Dedifferentiated amniotic fluid mesenchymal stem cell (primary cell): Measurements from ENCODE around the gene DDI1.

ENCODE experiments used
- DNase-seq: peaks from one replicate; pipeline ENCODE4 v3.0.0-alpha.2; 2016; ENCODE audit errors: extremely low spot score

DDI1 gene

DNA sequence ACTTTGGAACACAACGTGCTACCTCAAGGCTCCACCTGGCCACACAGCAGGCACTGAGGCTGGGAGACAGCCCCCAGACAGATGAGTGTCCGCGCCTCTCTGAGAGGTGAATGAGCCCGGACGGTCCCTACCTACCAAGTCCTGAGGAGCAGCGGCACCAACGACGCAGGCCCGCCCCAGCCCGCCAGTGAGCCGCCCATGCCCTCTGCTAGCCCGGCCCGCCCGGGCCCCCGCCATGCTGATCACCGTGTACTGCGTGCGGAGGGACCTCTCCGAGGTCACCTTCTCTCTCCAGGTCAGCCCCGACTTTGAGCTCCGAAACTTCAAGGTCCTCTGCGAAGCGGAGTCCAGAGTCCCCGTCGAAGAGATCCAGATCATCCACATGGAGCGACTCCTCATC lies at the start of gene DDI1:
DDI1 (plus strand) TSS at position 53 of the 400 bp plus-strand sequence; CDS start at position 236, 183 bp downstream.
- no peak for DNase-seq

DNA sequence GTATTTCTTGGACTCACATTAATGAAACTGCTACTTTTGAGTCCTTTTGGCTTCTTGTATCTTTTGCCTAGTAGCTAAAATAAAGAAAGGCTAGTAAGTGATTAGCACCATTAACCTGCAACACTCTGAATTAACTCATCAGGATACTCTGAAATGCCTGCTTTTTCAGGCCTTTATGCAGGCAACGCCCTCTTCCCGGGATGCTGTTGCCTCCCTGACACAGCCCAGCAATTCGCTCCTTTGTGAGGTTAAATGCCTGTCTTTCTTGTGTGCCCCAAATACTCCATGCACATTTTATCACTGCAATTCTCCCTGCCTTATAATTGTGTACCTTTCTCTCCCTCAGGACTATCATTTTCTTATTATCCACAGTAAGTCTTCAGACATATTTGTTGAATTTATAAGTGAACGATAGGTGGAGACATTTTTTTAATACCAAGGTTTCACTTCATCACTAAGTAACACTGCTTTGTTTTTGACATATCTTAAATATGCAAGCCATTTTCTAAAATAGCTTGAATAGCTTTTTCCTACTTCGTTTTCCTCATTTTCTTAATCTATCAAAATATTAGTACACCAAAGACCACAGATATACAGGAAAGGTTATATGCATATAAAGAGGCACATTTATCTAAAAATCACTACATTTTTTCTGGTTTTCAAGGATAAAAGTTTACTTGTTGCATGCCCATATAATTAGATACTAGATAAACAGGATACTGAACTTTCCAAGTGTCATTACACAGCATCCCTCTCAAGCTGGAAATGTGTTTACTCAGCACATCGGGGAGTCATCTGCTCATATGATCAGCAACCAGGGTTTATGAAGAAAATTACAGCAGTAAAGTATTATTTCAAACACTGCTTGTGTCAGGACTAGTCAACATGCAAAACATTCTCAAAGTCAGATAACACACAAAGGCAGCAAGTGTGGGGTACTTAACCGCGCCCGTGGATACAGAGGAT lies 48.5 kb upstream of the DDI1 start:
- no peak for DNase-seq

DNA sequence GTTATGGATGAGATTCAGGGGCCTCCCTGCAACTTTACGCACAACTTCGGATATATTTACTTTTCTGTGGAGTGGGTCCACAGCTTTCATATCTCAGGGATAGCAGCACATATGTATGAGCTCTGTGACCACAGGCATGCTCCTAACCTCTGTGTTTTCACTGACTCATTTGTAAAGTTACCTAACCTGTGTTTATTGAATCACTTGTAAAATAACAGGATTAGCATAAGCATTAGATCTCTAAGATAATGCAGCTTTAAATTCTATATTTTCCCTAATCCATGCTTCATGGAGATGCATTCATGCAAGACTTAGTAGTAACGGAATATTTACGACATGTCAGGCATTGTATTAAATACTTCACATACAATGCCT lies 47.9 kb upstream of the DDI1 start:
- DNase-seq, result no peak

DNA sequence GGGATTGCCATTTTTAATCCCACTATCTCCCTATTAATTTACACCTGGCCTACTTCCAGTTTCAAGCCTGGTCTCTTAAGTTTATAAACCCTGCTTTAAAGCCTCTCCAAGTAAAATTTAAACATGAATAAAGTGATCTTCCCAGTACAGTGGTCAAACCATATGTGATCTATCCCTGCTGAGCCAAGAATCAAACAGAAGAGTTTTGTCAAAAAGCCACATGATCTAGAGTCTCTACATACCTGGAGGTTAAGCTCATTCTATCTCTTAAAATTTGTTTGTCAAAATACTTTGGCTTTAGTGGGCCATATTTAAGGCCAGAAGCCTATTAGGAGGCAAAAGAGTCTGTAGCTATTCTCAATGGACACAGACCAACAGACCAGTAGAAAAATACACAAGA lies 42.9 kb upstream of the DDI1 start:
- DNase-seq, result no peak

DNA sequence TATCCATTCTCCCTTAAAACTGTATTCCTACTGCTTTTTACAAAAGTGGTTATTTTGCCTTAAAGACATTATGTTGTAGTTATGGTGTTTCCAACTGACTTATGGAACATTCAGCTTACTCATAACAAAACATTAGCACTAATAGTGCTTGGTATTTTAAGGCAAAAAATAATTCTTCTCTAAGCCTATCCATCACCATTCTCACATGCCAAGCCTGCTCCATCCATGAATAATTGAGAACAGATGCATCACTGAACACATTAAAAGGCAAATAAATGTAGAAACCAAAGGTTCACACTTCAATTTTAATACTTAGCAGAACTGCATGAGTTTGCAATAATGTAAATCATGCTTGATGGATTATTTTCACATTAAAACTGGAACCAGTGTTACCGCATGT lies 42.3 kb upstream of the DDI1 start:
- DNase-seq, result no peak

DNA sequence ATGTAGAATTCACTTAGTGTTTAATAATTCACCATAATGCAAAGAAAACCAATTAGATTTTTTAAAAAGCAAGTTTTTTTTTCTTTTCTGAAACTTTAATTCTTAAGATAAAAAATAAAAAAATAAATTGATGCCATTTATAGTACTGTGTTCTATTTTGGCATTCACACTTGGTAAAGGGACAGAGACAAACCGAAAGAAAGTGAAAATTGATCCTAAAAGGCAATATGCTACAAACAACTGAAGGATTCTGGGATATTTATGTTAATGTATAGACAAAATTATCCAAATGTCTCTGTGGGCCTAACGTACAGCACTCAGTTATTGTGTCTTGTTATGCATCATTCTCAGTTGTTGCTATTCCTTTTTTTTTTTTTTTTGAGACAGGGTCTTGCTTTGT lies 41.9 kb upstream of the DDI1 start:
- DNase-seq, result no peak

DNA sequence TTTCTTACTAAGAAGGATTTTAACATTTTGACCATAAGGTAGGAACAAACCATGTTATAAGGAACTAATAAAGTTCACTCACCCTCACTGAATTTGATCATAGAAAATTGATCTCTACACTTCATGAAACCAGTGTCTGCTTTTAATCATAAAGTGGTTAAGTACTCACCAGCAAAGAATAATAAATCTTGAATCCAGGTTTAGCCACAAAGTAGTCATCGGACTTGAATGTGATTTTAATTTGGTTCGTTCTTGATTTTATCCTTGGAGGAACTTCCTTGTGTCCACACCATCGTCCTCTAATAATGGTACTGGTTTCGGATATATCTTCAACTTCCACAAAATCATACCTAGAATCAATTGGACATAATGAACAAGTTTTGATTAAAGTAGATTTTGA lies 40.5 kb upstream of the DDI1 start:
- no peak for DNase-seq

DNA sequence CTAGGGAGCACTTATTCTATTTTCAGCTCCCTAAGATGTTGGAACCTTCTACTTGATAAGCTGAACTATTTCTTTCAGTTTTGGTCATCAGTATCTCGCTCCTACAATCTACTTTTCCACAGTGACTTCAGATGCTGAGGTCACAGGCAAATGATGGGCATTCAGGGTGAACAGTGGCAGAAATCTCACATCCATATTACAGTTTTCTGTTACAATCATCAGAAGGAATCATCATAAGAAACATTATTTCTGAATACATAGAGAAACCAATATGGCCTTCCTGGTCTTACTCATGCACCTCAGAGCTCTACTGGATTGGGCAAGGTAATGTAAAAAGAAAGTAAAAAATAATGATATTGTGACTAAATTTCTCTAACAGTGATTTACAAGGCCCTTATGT lies 39.4 kb upstream of the DDI1 start:
- DNase-seq, result no peak

DNA sequence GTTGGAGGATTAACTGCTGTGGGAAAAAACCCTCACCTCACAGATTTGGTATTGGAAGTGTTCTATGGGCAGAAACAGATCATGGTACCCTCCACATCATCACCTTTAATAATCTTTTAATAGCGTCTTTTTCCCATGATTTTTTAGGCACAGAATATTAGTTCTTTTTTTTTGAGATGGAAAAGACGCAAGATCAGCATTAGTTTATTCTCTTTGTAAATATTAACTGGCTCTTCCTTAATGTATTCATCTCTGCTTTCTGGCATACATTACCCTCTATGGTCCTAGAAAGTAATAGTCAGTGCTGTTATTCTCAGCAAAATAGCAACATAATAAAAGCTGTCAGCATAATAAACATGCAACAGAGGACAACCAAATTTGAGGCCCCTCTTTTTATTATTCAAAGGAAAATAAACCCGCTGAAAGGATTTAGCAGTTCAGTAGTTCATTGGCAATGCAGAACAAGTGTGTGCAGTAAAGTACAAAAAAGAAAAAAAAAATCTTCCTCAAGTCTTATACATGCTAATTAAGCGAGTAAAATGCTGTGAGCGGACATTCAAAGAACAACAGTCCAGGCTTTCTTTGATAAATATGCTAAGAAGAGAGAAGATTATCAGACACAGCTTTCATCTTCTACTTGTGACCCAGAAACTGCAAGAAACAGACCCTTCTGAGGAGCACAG lies 37.5 kb upstream of the DDI1 start:
- DNase-seq, result no peak

DNA sequence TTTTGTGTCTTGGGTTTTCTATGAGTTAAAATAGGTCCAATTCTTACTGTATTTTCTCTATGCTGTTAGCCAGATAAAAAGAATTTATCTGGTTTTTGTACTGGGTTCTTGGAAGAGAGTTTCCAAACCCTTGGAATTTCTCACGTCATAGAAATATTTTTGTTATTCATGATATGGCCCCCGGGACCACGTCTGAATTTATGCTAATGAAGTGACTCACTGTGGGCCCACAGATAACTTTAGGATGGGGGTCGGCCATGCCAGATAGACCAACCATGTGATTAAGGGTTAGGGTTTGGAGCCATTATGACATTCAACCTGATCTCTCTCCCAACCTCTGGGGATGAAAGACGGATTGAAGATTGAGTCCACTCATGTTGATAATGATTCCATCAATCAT lies 35.6 kb upstream of the DDI1 start:
- no peak for DNase-seq

DNA sequence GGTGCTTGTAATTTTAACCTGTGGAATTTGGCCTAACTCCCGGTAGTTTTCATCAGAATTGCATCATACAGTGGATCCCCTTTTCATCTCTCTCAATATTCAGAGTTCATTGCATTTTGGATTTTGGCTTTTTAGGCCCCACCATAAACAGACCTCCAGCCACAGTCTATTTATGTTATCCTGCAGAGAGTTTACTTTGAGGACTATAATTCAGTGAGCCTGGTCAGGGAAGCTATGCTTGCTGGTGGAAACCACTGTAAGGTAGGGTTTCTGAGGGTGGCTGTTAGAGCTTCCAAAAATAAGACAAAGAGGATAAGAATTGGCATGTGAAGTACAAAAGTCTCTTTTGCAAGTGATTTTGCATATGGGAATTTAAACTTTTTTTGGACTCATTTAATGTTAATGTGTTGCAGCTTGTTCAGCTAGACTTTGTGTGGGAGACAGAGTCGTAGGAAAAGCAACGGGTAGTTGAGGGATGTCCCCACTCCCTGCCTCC lies 34.8 kb upstream of the DDI1 start:
- DNase-seq, result no peak

DNA sequence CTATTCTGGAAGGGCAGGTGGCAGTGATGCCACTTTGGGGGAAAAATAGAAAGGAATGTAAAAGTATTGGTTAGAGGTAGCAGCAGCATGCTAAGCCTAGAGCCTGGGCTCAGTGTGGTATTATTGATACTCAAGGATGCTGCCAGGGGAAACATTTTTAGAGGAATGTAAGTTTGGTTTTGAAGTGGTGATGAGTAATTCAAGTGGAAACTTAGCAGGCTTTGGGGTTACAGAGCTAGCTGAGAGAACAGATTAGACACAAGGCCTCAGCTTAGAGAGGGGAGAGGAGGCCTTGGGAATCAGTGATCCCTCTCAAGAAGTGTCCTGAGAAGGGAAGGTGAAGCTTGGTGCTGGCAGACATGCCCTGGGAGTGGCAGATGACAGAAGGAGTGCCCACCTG lies 32.9 kb upstream of the DDI1 start:
- DNase-seq, result no peak

DNA sequence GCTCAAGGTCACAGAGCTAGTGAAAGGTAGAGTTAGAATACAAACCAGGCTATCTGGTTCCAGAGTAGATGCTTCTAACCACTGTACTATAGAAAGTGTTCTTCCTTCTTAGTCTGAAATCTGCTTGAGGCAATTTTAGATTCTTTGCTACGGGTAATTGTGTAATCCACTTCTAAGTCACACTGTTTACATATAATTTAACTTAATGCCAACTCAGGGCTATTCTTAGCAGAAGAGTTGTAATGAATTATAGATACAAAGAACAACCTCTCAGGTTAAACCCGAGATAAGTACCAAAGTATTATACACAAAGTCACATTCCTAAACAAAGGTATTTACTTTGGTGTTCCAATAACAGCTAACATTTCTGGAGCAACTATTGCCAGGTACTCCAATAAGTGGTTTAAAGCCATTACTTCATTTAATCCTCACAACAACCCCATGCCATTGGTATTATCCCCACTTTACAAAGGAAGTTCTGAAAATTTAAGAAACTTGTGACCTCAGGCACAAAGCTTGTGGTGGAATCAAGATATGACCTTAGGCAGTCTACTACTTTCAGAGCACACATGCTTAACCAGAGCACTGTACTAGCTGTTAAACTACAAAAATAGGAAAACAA lies 31.1 kb upstream of the DDI1 start:
- no peak for DNase-seq

DNA sequence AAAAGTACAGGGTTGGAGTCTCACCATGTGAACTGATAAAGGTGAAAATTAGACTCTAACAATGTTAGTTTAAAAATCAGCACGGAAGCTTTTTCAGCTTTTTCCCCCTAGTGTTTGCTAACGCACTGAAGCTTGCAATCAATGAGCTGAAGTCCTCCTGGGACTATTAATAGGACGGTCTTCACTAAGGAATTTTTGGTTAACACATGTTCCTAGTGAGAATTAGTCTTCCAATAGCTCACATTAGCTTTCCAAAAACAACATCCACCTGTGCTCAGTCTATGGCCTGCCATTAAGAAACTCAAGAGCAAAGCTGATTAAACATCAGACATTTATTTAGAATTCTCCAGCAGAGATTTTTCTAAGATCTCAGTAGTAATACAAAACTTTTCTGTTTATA lies 26.7 kb upstream of the DDI1 start:
- DNase-seq, result no peak

DNA sequence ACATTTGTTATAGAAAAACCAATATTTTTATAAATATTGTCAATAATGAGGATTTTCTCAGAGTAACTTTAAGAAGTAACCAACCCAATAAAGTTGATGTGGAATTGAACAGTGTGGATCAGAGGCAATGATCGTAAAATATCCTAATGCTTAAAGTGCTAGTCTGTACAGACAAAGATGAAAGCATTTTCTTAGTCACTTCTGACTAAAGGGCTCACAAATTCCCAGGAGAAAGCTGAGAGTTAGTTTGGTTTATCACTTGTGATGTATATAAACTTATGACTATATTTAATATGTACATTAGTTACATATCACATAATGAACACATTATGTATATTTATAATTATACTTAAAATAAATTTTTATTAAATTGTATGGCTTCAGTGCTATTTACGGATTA lies 25.4 kb upstream of the DDI1 start:
- no peak for DNase-seq

DNA sequence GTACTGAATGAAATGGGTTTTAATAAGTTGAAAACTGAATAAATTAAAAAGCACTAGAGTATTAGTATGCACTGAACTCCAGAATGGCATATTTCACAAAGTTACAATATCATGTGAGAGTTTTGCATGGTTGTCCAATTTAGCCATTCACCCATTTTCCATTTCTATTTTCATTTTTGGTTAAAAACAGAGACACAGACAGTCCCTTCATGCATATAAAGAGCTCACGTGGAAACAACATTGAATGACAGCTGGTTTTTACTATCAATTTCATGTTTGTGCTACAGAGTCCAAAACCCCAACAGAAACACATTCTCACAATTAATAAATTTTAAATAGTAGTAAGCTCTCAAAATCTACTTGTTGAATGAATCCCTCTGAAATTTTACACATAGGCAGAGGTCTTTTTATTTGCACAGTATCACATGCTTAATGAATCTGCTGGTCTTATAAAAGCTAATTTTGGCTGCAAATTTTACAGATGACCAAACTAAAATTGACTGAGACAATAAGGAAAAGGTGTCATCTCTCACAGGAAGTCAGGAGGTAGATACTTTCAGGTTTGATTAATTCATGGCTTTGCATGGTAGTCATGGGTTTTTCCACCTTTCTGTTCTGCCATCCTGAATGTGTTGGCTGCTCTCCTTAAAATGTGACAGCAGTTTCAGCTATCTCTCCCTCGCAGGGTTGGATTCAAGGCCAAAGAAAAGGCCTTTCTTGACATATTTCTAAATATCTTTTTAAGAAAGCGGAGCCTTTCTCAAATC lies 20.6 kb upstream of the DDI1 start:
- no peak for DNase-seq

DNA sequence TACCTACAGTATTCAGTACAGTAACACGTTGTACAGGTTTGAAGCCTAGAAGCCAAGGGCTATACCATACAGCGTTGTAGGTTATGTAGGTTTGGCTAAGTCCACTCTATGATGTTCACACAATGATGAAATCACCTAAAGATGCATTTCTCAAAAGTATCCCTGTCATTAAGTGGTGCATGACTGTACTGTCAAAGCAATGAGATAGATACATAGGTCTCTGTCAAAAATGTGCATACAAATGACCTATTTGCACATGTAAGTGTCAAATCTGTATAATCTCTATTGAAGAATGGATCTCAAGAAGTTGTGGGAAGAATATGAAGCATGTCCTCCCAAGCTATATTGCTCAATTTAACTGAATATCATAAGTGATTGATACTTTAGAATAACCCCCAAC lies 11.9 kb upstream of the DDI1 start:
- DNase-seq, result no peak

DNA sequence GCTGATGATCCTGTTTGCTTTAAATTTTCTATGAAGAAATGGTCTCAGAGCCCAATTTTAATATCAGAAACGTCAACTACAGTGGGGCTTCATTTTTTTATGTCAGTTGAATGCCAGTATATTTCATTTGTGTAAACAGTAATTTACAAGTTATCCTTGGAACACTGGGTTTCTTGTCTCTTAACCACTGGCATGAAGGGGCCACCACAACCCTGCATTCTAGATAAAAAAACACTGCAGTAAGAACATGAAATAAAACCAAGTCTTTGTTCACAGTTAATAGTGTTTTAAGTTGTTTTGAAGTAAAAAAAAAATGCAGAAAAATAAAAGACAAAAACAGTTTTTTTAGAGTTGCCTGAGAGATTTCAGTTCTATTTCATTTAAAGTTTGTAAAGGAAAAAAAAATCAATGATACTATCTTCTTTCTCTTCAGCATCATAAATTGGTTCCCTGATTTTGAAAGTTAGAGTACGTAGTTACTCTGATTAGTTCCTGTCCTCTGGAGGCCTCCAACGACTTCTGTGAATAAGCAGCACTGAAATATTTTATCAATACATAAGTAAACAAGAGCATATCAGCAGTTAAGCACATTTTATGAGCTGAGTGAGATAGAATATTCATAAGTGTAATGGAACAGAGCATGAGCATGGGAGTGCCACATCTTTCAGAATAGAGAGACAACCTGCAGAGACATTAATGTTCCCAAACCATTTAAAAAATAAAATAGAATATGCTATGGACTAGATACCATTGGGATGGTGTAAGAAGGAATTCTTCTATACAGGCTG lies 7.8 kb upstream of the DDI1 start:
- DNase-seq, result no peak

DNA sequence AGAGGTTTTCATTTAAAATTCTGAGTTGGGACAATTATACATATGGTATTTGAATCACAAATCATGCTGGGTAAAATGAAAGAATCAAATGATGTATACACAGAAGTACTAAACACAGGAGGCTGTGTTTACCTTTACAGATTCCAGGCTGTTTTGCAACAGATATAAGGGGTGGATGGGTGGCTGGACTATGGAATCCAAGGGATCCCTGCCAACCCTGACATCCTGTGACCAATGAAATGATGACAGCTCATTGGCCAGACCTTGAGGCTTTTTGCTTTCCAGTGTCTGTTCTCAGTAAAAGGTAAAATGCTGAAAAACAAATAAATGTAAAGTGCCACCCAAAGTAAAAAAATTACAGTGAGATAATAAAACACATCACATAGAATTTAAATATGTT lies 3.3 kb upstream of the DDI1 start:
- DNase-seq, result no peak

DNA sequence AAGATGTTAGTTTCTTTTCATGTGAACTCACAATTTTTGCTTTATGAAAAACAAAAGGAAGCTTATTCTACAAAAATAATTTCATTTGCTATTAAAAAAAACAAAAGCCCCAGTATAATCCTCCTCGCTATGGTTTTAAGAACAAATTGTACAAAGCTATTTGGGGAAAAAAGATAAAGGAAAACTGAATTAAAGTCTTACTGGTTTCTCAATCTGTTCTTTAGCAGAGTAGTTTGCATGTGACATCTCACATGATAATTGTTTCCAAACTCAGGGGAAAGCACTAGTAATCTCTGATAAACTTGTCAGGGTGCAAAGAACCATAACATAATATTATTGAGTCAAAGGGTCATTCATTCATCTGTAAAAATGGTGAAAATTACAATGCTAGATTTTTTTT lies 2.9 kb upstream of the DDI1 start:
- DNase-seq, result no peak

DNA sequence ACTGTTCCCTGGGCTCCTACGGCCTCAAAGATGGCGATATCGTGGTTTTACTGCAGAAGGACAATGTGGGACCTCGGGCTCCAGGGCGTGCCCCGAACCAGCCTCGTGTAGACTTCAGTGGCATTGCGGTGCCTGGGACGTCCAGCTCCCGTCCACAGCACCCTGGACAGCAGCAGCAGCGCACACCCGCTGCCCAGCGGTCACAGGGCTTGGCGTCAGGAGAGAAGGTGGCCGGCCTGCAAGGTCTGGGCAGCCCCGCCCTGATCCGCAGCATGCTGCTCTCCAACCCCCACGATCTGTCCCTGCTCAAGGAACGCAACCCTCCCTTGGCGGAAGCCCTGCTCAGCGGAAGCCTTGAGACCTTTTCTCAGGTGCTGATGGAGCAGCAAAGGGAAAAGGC lies 555 bp downstream of the DDI1 start:
- DNase-seq, result no peak
